GM21737 (cell line): Measurements from ENCODE around the gene SYNJ2.

Experiments used
- ATAC-seq: cut with Tn5 transposase; IDR thresholded peaks from one replicate; pipeline ENCODE4 v1.9.1; 2021; ENCODE audit warnings: mild to moderate bottlenecking, moderate library complexity; ENCODE audit not compliant: unreplicated experiment

SYNJ2 gene

DNA sequence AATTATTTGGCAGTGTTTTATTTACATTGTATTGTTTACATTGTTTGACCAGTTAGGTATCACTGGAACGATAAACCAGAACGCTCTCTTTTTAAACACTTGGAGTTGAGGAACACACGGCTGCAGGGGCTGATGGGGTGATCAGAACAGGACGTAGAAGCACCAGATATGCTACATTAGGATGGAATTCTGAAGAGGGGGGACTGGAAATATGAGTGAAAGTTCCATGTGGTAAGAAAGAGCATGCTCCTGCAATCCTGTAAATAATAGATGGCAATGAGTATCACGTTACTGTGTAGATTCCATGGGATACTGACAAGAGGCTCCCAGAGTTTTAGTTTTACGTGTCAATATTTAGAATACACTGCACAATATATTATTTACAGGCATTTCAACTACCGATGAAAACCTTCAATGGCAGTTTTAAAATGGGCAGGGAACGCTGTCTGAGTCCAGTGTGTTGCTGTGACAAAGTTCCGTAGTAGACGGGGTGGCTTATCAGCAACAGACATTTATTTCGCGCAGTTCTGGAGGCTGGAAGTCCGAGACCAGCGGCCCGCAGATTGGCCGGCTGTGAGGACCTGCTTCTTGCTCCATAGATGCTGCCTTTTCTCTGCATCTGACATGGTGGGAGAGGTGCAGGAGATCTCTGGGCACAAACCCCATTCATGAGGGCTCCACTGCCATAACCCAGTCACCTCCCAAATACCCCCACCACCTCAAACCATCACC, 43.1 kb downstream of the SYNJ2 start:
- no peak for ATAC-seq

- ATAC-seq, result peak; percentile 66
These were observed 44.6 kb downstream of the SYNJ2 start for GRCh38 chr6:158026054-158026900.

DNA sequence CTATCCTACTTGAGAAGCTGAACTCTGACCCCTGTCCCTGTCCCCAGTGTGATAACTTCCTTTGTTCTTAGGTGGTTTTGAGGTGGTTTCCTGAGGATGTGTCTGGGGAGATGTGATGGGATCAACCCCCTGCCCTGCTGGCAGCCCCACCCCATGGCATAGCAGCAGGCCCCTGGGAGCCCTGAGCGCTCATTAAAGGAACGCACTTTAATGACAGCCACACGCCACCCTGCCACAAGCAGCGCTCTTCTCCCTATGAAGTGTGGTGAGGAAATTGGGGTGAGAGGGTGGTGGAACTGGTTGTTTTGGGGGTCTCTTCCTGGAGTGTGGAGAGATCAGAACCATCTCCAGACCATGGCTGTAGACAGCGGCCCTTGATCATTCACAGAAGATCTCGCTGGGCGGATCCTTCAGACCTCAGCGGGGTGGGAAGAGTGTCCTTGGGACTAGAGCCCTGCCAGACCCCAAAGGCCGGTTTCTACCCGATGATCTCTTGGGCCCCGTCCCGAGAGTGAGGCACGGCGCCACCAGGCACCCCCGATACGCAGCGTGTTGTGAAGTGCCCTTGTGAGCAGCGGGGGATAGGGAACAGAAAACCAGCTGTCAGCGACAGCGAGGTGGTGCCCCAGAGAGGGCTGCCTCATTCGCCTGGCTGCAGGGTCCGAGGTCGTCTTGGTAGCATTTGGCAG, 45.4 kb downstream of the SYNJ2 start:
- ATAC-seq, result no peak

DNA sequence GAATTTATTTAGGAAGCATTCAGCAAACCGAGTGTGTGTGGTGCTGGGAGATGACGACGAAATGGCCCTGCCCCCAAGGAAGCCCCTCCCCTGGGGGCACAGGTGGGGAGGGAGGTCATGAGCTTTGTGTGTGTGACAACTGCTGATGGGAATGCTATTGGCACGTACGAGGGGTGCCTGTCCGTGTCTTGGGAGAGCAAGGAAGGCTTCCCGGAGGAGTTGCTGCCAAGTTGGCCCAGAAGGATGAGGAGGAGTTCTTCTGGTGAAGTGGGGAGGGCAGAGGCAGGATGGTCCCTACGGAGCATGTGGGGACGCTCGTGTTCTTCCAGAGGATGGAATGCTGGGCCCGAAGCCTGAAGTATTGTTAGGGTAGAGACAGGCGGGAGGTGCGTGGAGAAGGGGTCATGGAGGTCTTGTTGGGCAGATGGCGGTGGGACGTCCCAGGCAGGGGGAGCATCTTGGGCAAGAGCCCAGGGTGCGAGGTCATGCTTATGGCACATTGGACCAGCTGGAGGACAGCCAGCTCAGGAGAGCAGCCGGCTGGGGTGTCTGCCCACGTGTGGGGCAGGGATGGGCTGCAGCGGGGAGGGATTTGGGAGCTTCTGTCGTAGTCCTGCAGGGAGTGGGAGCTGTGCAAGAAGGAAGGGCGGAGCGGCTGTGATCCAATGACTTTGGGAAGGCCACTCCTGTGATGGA, 46.1 kb downstream of the SYNJ2 start:
- no peak for ATAC-seq

DNA sequence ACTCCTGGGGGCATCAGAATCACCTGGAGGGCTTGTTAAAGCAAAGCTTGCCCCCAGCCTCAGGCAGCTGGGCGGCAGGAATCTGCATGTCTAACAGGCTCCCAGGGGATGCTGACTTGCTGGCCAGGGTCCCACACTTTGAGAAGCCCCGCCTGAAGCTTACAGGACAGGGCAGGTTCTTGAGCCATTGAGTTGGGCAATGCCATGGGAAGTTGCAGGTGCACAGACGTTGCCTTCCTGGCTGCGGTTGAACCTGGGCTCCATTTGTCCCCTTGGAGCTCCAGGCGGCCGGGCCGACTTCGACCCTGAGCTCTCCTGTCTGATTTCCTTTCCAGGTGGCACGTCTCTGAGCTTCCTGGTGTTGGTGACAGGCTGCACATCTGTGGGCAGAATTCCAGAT, 46.8 kb downstream of the SYNJ2 start:
- ATAC-seq, result no peak

GRCh38 chr6:158028876-158029275, 47.2 kb downstream of the SYNJ2 start:
- no peak for ATAC-seq

DNA sequence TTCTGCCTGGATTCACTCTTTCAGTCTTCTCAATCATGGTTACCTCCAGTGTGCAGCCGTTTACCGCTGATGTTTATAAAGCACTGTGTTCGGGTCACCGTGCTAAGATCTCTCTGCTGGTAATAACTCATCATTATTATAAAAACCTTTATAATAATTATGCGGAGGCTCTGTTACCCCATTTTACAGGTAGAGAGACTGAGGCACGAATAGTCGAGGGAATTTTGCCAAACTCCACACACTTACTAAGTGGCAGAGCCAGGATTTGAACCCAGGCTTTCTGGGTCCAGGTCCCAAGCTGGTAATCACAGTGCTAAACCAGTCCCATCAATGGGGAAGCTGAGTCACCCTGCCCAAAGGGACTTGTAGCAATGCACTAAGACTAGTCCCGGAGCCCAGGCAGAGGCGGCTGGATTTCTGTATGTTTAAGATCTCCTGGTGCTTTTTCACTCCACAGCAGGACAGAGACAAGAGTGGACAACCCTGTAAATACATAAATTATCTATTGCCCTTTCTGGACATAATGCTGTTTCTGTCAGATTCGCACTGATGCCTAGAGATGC, 48.1 kb downstream of the SYNJ2 start:
- no peak for ATAC-seq

GRCh38 chr6:158030380-158031300, 49.0 kb downstream of the SYNJ2 start:
- no peak for ATAC-seq

- ATAC-seq, result no peak
These were observed 50.0 kb downstream of the SYNJ2 start for GRCh38 chr6:158031381-158032353.

GRCh38 chr6:158032354-158032733, 50.7 kb downstream of the SYNJ2 start:
- no peak for ATAC-seq

- ATAC-seq, result no peak
These were observed 51.6 kb downstream of the SYNJ2 start for GRCh38 chr6:158033077-158033750.

DNA sequence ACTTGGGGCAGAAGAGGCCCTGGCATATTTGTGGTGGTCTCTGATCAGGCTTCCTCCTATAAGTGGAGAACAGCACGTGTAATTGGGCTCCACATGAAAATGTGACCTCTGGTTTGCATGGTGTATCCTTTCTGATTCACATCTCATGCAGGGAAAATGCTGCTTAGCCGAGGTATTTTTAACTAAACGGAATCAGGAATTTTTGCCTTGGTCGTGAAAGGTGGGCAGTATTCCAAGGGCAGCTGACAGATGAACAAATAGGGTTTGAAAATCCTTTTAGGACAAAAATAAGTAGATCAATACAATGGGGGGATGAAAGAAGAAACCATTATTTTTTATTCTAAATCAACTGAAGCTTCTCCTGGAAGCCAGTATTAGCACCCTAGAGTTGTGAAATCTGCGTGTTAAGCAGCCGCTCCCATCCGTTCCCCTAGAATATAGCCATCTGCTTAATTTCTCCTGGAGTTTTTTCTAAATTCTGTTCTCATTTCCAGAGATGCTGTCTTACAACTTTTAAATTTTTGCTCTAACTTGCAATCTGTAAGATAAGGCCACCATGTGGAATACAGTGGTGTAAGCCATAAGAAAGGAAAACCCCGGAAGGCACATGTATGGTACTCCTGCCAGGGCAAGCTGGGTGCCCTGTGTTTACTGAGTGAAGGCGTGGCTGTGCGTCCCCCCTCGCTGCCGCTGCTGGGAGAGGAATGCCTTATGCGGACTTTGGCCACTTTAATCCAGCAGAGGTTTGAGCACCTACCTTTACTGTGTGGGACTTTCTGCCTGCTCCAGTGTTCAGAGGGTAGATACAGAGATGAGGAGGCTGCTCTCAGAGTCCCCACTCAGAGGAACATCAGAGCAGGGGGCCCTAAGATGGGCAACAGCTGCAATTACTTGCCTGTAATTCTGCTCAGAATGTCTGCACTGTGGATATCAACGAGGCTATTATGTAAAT, 52.4 kb downstream of the SYNJ2 start:
- ATAC-seq, result no peak

DNA sequence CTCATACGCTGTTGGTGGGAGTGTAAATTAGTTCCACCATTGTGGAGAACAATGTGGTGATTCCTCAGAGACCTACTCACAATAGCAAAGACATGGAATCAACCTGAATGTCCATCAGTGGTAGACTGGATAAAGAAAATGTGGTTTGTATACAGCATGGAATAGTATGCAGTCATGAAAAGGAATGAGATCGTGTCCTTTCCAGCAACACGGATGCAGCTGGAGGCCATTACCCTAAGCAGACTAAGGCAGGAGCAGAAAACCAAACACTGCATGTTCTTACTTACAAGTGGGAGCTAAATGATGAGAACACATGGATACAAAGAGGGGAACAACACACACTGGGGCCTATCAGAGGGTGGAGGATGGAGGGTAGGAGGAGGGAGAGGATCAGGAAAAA, 54.6 kb downstream of the SYNJ2 start:
- no peak for ATAC-seq

GRCh38 chr6:158037021-158037420, 55.4 kb downstream of the SYNJ2 start:
- ATAC-seq, result no peak

- no peak for ATAC-seq
These were observed 56.1 kb downstream of the SYNJ2 start for GRCh38 chr6:158037771-158038170.

DNA sequence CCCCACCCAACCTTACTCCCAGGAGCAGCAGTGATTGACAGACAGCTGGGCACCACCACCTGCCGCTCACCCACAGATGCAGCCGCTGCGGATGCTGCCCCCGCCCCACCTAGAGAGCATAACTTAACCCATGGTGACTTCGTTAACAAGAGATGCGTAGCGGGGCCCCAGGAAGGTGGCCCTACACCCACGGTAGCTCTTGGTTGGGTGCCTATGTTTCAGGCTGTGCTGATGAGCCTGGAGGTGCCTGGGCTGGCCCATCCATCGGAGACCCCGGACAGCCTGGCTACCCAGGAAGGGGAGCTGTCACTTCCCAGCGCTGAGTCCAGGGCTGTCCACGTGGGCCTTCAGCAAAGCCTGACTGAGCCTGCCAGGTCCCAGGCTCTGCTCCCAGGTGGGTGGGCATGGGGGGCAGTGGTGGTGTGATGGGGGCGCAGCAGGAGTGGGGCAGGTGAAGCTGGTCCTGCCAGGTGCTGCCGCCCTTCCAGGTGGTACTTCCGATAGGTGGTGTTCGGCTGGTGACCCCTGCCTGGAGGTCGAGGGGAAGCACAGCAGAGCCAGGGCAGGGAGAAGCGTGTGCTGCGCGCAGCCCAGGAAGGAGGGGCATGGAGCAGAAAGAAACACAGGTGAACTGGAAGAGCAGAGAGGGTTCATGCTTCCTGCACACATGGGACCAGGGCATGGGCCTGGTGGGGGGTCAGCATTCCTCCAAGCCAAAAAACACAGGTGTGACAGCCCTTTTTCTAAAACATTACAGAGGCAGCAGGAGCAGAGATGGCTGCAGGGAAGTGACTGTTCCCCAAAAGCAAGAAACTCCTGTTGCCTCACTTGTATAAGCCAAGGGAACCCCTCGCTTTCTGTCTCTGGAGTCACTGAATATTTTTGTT, 56.9 kb downstream of the SYNJ2 start:
- no peak for ATAC-seq
